ENCODE results near the gene ARHGAP26. TPM values are rescaled to one million over a fixed set of nuclear protein-coding genes. Genes with fewer than 3 reads are reported as not detected.

The ARHGAP26 gene
- total RNA-seq, 5 donors from 2014 or later (not counting 1 experiment from before 2014, with no cell fraction given): 22.8 to 49.3 (median 28.3) TPM

- Mint-ChIP-seq H3K27me3 (no peaks in the 10 kb centered on the region), H3K36me3 (peaks cover 51% of the 10 kb centered on the region), H3K4me3 (no peak overlapping the region), H3K27ac (no peak overlapping the region), H3K4me1 (peaks cover 0 to 6% (median 4%) of the 10 kb centered on the region in 3 donors), H3K9me3 (peaks cover 2 to 10% (median 7%) of the 10 kb centered on the region in 3 donors)
- ATAC-seq (replicated peaks in 1 of 4) (no peak), DNase-seq (no peak)
- Histone ChIP-seq H3K36me3 (ENCODE audit: control insufficient read depth in 2 of 2, extremely low read depth in 1 of 2, insufficient read depth in 1 of 2, low read length in 1 of 2) (peaks cover 0 to 28% of the 10 kb centered on the region in 2 donors), H3K4me1 (ENCODE audit: control insufficient read depth in 1 of 2, extremely low read depth in 1 of 2, insufficient read depth in 2 of 2, low read length in 2 of 2) (no peaks in the 10 kb centered on the region), H3K27ac (ENCODE audit: low read length) (no peak overlapping the region), H3K9me3 (no peaks in the 10 kb centered on the region), H3K4me3 (ENCODE audit: control insufficient read depth in 1 of 2, extremely low read depth in 1 of 2, low read length in 1 of 2) (no peak overlapping the region), H3K27me3 (replicated peaks in 1 of 2; ENCODE audit: control insufficient read depth in 2 of 2, extremely low read depth in 1 of 2, insufficient read depth in 2 of 2, low read length in 1 of 2) (no peaks in the 10 kb centered on the region)
- ChIA-PET CTCF (no interaction called here), POLR2A (no interaction called here)
These were observed 301.8 kb downstream of the ARHGAP26 start for GRCh38 chr5:143071927-143072326.

- CTCF ChIA-PET: no interaction called here
- Histone ChIP-seq H3K9me3 (no peaks in the 10 kb centered on the region), H3K36me3 (ENCODE audit: control insufficient read depth in 2 of 2, extremely low read depth in 1 of 2, insufficient read depth in 1 of 2, low read length in 1 of 2) (peaks cover 5 to 28% of the 10 kb centered on the region in 2 donors), H3K27me3 (replicated peaks in 1 of 2; ENCODE audit: control insufficient read depth in 2 of 2, extremely low read depth in 1 of 2, insufficient read depth in 2 of 2, low read length in 1 of 2) (no peaks in the 10 kb centered on the region), H3K27ac (ENCODE audit: low read length) (no peak overlapping the region), H3K4me3 (ENCODE audit: control insufficient read depth in 1 of 2, extremely low read depth in 1 of 2, low read length in 1 of 2) (no peak overlapping the region), H3K4me1 (ENCODE audit: control insufficient read depth in 1 of 2, extremely low read depth in 1 of 2, insufficient read depth in 2 of 2, low read length in 2 of 2) (no peaks in the 10 kb centered on the region)
- no peak overlapping the region for H3K27ac Mint-ChIP-seq
- ATAC-seq (replicated peaks in 1 of 4): no peak
- H3K4me3 Mint-ChIP-seq: no peak overlapping the region
- peaks cover 2 to 10% (median 7%) of the 10 kb centered on the region in 3 donors for H3K9me3 Mint-ChIP-seq
- H3K27me3 Mint-ChIP-seq: no peaks in the 10 kb centered on the region
- POLR2A ChIA-PET: no interaction called here
- H3K36me3 Mint-ChIP-seq: peaks cover 48% of the 10 kb centered on the region
- no peak for DNase-seq
- H3K4me1 Mint-ChIP-seq: no peaks in the 10 kb centered on the region
These were observed 302.6 kb downstream of the ARHGAP26 start for GRCh38 chr5:143072734-143073133.

GRCh38 chr5:143073766-143074165, 303.6 kb downstream of the ARHGAP26 start:
- peaks cover 5 to 22% of the 10 kb centered on the region in 2 donors for H3K36me3 ChIP-seq (ENCODE audit: control insufficient read depth in 2 of 2, extremely low read depth in 1 of 2, insufficient read depth in 1 of 2, low read length in 1 of 2)
- Mint-ChIP-seq H3K4me1 (no peaks in the 10 kb centered on the region), H3K27ac (no peak overlapping the region), H3K9me3 (peaks cover 2 to 10% (median 7%) of the 10 kb centered on the region in 3 donors), H3K36me3 (peaks cover 43% of the 10 kb centered on the region), H3K4me3 (no peak overlapping the region), H3K27me3 (no peaks in the 10 kb centered on the region)
- ChIA-PET CTCF (no interaction called here), POLR2A (no interaction called here)
- no peak overlapping the region for H3K27ac ChIP-seq (ENCODE audit: low read length)
- no peaks in the 10 kb centered on the region for H3K9me3 ChIP-seq
- no peak overlapping the region for H3K4me3 ChIP-seq (ENCODE audit: control insufficient read depth in 1 of 2, extremely low read depth in 1 of 2, low read length in 1 of 2)
- WGBS (ENCODE audit: insufficient coverage): 100% methylated on average over 3 of the region's 3 CpGs
- no peaks in the 10 kb centered on the region for H3K4me1 ChIP-seq (ENCODE audit: control insufficient read depth in 1 of 2, extremely low read depth in 1 of 2, insufficient read depth in 2 of 2, low read length in 2 of 2)
- ATAC-seq (replicated peaks in 1 of 4) (no peak), DNase-seq (no peak)
- H3K27me3 ChIP-seq (replicated peaks in 1 of 2; ENCODE audit: control insufficient read depth in 2 of 2, extremely low read depth in 1 of 2, insufficient read depth in 2 of 2, low read length in 1 of 2): no peaks in the 10 kb centered on the region

GRCh38 chr5:143074414-143074996, 304.3 kb downstream of the ARHGAP26 start:
- Histone ChIP-seq H3K27ac (ENCODE audit: low read length) (no peak overlapping the region), H3K27me3 (replicated peaks in 1 of 2; ENCODE audit: control insufficient read depth in 2 of 2, extremely low read depth in 1 of 2, insufficient read depth in 2 of 2, low read length in 1 of 2) (no peaks in the 10 kb centered on the region), H3K36me3 (ENCODE audit: control insufficient read depth in 2 of 2, extremely low read depth in 1 of 2, insufficient read depth in 1 of 2, low read length in 1 of 2) (peaks cover 5 to 17% of the 10 kb centered on the region in 2 donors), H3K9me3 (no peaks in the 10 kb centered on the region), H3K4me3 (ENCODE audit: control insufficient read depth in 1 of 2, extremely low read depth in 1 of 2, low read length in 1 of 2) (no peak overlapping the region), H3K4me1 (ENCODE audit: control insufficient read depth in 1 of 2, extremely low read depth in 1 of 2, insufficient read depth in 2 of 2, low read length in 2 of 2) (no peaks in the 10 kb centered on the region)
- Mint-ChIP-seq H3K27me3 (no peaks in the 10 kb centered on the region), H3K4me3 (no peak overlapping the region), H3K9me3 (peaks cover 2 to 10% (median 7%) of the 10 kb centered on the region in 3 donors), H3K4me1 (no peaks in the 10 kb centered on the region), H3K27ac (no peak overlapping the region), H3K36me3 (peaks cover 36% of the 10 kb centered on the region)
- no peak for DNase-seq
- ChIA-PET POLR2A (interaction anchor here in 1 of 2 donors (0.5 kb wide), 2 partner anchors 73 to 330 kb away, joined by 3 to 6 read pairs; no protein-coding TSS in a partner anchor), CTCF (no interaction called here)
- 100% methylated on average over 1 of the region's 1 CpG for WGBS (ENCODE audit: insufficient coverage)
- no peak for ATAC-seq (replicated peaks in 1 of 4)

- Mint-ChIP-seq H3K4me1 (no peaks in the 10 kb centered on the region), H3K27me3 (no peaks in the 10 kb centered on the region), H3K36me3 (peaks cover 22% of the 10 kb centered on the region), H3K4me3 (no peak overlapping the region), H3K9me3 (peaks cover 0 to 4% (median 0%) of the 10 kb centered on the region in 3 donors), H3K27ac (no peak overlapping the region)
- DNase-seq (no peak), ATAC-seq (replicated peaks in 1 of 4) (no peak)
- ChIA-PET CTCF (interaction anchor here in 1 of 2 donors (0.7 kb wide), 4 partner anchors 42 to 1417 kb away, joined by 3 to 7 read pairs (median 4); no protein-coding TSS in a partner anchor), POLR2A (no interaction called here)
- Histone ChIP-seq H3K36me3 (ENCODE audit: control insufficient read depth in 2 of 2, extremely low read depth in 1 of 2, insufficient read depth in 1 of 2, low read length in 1 of 2) (peaks cover 5 to 9% of the 10 kb centered on the region in 2 donors), H3K4me1 (ENCODE audit: control insufficient read depth in 1 of 2, extremely low read depth in 1 of 2, insufficient read depth in 2 of 2, low read length in 2 of 2) (no peaks in the 10 kb centered on the region), H3K27ac (ENCODE audit: low read length) (no peak overlapping the region), H3K9me3 (no peaks in the 10 kb centered on the region), H3K4me3 (ENCODE audit: control insufficient read depth in 1 of 2, extremely low read depth in 1 of 2, low read length in 1 of 2) (no peak overlapping the region), H3K27me3 (replicated peaks in 1 of 2; ENCODE audit: control insufficient read depth in 2 of 2, extremely low read depth in 1 of 2, insufficient read depth in 2 of 2, low read length in 1 of 2) (no peaks in the 10 kb centered on the region)
- WGBS (ENCODE audit: insufficient coverage): no CpG with 5 or more reads among the region's 1 CpG
These were observed 306.2 kb downstream of the ARHGAP26 start for GRCh38 chr5:143076377-143076776.

- H3K27me3 ChIP-seq (replicated peaks in 1 of 2; ENCODE audit: control insufficient read depth in 2 of 2, extremely low read depth in 1 of 2, insufficient read depth in 2 of 2, low read length in 1 of 2): no peaks in the 10 kb centered on the region
- H3K9me3 ChIP-seq: no peaks in the 10 kb centered on the region
- Mint-ChIP-seq H3K27ac (no peak overlapping the region), H3K9me3 (no peaks in the 10 kb centered on the region), H3K36me3 (peaks cover 20% of the 10 kb centered on the region), H3K4me1 (no peaks in the 10 kb centered on the region), H3K4me3 (no peak overlapping the region), H3K27me3 (no peaks in the 10 kb centered on the region)
- no peaks in the 10 kb centered on the region for H3K4me1 ChIP-seq (ENCODE audit: control insufficient read depth in 1 of 2, extremely low read depth in 1 of 2, insufficient read depth in 2 of 2, low read length in 2 of 2)
- POLR2A ChIA-PET: no interaction called here
- CTCF ChIA-PET: no interaction called here
- no peak for DNase-seq
- 100% methylated on average over 4 of the region's 6 CpGs for WGBS (ENCODE audit: insufficient coverage)
- H3K36me3 ChIP-seq (ENCODE audit: control insufficient read depth in 2 of 2, extremely low read depth in 1 of 2, insufficient read depth in 1 of 2, low read length in 1 of 2): peaks cover 5 to 9% of the 10 kb centered on the region in 2 donors
- H3K4me3 ChIP-seq (ENCODE audit: control insufficient read depth in 1 of 2, extremely low read depth in 1 of 2, low read length in 1 of 2): no peak overlapping the region
- no peak for ATAC-seq (replicated peaks in 1 of 4)
- H3K27ac ChIP-seq (ENCODE audit: low read length): no peak overlapping the region
These were observed 307.4 kb downstream of the ARHGAP26 start for GRCh38 chr5:143077453-143078103.
